CD4-positive, alpha-beta T cell treated with Interferon alpha-2 for 1 hour (primary cell): Measurements from ENCODE around the gene NINJ1.

Experiments
- DNase-seq, 2 donors: peaks; one replicate each; pipeline ENCODE4 v3.0.0-alpha.2; 2020 to 2022

NINJ1 gene, protein sequence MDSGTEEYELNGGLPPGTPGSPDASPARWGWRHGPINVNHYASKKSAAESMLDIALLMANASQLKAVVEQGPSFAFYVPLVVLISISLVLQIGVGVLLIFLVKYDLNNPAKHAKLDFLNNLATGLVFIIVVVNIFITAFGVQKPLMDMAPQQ

DNA sequence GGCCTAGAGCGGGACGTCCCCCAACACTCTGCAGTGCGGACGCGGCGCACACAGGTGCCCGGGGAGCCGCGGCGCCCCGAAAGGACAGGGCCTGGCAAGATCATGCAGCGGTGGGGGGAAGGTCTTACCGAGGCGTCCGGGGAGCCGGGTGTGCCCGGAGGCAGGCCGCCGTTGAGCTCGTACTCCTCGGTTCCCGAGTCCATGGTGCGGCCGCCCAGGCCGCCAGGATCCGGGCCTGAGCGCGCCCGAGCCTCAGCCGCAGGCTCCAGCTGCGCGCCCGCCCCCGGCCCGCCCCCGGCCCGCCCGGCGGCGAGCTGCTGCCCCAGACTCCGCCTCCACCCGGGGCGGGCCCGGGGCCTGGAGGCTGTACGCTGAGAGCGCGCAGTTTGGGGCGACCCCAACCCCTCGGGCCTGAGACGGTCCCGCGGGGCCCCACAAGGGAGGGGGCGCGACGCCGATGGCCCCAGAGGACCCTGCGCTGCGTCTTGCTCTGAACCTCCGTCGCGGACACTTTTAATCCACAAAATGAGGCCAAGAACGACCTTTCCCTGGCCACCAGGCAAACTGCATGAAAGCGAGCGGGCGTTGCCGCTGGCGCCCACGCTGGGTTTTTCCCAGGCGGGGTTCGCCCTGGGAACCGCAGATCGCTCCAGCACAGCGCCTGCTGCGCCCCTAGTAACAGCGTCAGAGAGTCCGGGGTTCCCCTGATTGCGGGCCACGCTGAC lies at the start of gene NINJ1:
Gene NINJ1 (minus strand): TSS at position 237 of the 725 bp plus-strand sequence. CDS start 34 bp downstream, at position 203.
- DNase-seq, result peak; percentile 89 to 91

DNA sequence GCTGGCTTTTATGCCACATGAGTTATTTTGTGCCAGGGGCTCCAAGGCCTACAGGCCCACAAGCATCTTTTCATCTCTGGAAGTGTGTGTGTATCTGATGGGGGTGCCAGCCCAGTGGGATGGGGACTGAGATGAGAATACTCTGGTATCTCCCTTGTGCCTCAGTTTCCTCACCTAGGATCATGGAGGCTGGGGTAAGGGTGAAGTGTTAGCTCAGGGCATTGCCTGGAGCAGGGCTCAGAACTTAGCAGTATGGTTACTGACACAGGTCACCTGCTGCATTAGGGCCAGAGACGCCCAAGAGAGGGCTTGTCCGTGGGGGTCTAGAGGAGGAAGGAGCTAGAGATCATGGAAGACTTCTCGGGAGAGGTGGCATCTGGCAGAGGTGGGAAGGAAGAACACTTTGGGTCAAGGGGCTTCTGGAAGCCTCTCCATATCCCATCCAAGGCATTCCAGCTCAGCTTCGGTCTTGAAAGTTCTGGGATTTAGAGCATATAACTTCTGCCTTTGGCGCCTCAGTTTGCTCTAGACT lies 49.1 kb upstream of the NINJ1 start:
- no peak for DNase-seq

DNA sequence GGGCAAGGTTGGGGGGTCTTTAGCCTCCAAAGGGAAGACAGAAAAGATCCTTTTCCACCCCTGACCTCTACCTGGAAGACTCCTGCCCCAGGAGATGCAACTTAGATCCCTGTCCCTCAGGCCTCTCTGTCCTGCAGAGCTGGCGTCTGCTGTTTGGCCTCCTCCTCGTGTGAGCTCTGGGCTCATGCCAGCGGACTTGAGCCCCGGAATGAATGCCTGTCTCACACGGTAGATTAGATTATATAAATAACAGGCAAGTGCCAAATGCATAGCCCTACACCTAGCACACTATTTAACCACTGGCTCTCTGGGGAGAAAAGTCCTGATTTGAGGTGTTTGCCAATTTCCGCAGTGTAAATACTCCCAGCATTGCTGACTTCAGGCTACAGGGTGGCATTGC lies 48.5 kb upstream of the NINJ1 start:
- no peak for DNase-seq

DNA sequence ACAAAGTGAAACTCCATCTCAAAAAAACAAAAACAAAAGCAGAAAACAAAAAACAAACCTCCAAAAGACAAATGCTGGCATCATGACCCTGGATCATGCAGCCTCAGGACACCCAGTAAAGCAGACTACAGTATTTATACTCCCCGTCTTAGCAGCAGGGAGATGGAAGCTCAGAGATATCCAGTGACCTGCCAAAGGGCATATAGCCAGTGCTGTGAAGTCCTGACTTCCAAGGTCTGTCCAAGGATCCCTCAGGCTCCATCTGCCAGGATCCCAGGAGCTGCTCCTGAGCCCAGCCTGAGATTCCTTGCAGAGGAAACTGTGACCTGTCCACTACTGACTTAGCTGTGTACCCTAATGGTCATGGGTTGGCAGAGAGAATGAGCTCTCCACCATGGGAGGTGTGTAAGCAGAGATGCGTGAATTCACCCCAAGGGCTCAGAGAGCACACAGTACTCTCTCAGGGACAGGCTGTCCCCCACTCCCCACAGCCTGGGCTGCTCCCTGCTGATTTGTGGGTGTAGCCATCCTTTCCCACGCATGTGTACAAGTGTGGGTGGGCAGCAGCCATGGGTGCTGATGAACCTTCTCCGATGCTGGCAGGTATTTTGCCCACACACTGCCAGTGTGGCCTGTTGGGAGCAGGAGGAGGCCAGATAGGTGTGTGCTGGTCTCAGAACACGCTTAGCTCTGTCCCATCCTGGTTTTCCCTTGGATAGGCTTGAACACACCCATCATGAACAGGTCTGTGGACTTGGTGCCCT lies 47.8 kb upstream of the NINJ1 start:
- DNase-seq, result no peak

DNA sequence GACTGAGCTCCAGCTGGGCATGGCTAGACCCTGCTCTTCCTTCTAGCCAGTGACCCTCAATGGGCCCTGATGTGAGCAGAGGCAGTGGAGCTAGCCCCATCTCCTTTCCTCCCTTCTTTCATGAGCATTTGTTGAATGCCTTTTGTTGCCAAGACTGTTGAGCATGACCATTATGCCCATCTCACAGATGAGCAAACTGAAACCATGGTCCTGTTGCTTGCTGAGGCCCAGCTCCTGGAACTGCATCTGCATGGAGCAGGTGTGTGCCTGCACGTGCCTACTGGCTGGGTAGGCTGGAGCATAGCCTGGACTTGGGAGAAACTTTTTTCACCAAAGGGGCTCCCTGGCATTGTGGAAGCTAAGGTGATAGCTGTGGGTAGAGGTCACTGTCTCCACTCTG lies 46.9 kb upstream of the NINJ1 start:
- no peak for DNase-seq

DNA sequence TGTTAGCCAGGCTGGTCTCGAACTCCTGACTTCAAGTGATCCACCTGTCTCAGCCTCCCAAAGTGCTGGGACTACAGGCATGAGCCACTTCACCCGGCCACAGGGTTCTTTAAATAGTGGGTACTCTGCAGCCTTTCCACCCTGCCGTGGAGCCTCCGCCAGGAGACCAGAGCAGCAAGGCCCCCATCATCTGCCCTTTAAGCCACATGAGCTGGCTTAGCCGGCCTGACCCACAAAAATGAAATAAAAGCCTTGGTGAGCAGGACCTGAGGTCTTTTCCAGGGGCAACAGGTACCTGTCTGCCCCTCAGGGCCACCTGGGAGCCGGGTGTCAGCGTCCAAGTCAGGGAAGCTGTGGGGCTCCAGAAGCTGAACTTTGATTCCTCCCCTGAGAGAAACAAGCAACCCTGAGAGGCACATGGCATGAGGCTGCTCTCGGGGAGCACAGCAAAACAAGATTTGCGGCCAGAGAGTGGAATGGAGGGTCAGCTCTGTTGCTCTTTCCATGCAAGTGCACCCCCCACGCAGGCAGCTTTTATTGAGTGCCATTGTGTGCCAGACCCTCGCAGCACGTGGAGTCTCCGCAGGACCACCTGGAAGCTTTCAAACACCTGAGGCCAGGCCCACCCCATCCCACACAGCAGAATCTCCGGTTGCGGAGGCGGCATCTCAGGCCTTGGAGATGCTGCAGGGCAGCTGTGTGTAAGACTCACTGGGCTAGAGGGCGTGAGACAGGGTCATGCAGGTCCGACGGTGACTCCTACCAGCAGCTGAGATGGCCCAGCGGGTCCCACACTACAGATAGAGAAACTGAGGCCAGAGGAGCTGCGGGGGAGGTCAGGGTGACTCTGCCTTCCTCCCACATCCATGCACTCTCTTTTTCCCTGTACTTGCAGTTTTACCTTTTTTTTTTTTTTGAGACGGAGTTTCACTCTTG lies 45.1 kb upstream of the NINJ1 start:
- DNase-seq, result no peak

DNA sequence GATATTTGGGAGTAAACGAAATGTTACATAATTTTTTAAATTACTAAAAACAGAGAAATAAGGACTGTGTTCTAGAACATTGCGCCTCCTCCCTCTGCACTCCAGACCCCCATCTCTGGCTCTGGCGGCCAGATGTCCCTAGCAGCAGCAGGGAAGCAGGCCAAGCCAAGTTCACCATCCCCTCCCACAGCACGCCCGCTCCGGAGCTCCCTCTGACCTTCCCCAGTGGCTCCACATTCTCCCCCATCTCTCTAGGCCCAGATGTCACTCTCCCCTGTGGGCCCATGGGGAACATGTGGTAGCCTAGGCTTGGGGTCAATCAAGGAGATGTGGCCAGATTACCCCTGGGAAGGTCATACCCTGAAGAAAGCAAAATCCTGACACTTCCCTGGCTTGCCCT lies 43.6 kb upstream of the NINJ1 start:
- DNase-seq, result no peak

DNA sequence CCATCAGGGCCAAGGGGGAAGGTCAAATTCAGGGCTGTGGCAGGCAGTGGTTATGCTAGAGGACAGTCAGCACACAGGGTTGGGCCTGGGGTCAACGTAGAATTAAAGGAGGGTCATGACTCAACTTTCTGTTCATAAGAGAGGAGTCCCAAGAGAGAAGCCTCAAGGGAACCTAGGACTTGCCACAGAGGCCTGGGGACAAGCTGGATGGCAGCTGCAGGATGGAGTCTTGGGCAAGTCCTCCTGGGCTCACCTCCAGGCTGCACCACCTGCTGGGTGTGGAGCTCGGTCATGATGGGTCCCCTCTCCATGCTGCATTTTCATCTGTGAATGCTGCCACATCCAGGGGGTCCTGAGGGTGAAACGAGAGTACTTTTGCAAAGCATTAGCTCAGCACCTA lies 40.9 kb upstream of the NINJ1 start:
- DNase-seq, result no peak

DNA sequence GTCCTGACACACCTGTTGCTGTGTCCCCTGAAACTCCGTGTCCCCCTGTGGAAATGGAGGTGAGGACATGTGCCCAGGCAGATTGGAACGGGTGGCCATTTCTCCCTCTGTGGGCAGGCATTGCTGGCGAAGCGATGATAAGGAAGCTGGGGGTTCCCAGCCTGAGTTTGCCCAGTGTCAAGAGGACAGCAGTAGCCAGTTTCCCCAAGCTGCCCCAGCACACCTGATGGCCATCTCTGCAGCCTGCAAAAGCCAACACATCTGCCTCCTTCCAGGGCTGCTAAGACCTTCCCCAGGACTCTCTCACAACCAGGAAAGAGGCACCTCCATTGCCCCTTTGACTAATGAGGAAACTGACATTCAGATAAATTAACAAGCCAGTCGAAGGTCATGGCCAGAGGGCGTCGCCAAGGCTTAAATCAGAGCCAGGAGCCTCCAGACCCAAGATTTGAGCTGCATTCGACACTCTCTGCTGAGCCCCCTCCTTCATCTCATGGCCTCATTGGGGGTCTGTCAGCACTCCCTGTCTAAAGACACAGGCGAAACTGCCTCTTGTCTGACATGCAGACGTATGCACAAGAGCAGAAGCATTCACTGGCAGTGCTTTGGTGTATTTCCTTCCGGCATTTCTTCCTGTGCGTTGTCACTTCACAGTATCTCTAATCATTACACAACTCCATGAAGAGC lies 39.5 kb upstream of the NINJ1 start:
- DNase-seq, result no peak

DNA sequence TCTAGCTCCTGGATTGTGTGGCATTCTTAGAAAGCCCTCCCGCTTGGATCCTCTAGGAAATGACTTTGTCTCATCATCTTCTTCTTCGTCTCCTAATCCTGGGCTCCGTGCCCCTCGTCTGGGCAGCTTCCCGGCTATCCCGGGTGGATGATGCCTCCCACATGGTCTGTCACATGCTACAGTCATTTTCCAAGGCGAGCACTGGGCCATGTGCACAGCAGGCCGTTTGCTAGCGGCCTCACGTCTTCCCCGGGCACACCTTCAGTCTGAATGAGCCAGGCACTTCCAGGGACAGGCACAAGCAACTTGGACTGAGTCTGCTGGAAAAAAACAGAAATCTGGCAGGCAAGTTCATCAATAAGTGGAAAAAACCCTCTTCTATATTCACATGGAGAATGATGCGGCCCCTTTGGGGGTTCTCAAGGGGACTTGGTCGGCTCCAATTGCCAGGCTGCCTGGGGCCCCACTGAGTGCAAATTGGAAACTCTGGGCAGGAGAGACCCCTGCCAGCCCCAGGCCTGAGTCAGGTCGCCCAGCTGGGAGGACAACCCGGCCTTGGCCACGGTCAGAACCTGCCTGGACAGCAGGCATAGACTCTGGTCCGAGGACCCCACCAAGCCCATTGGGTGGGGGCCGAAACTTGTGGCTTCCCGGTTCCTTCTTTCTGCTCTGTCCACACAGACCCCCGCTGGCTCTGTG lies 38.8 kb upstream of the NINJ1 start:
- DNase-seq, result no peak

DNA sequence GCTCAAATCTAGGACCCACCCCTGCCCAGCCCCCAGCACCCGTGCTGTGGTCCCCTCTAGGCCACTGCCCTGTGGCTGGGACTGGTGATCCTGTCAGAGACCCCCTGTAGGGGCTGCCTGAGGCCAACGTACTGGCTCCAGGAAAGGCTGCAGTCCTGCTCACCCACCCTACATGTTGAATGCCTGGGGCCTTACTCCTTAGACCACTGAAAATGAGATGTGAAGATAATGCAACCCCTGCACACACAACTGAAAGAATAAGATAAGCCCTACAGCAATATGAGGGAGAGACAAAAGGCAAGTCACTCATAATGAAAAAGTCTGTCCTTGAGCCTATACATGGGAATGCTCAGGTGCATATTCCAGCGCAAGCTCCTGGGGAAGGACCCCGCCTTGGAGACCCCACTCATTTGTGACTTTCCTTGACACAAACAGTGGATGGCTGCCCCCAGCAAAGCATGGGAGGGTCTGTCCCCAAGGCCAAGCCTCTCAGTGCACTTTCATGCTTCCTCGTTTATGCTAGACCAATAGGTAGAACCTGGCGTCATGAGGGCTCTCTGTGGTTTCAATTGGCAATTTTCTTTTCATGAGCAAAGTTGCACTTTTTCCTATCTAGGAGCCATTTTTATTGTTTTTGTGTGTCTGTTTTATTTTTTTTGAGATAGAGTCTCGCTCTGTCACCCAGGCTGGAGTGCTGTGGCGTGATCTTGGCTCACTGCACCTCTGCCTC lies 37.4 kb upstream of the NINJ1 start:
- DNase-seq, result no peak

DNA sequence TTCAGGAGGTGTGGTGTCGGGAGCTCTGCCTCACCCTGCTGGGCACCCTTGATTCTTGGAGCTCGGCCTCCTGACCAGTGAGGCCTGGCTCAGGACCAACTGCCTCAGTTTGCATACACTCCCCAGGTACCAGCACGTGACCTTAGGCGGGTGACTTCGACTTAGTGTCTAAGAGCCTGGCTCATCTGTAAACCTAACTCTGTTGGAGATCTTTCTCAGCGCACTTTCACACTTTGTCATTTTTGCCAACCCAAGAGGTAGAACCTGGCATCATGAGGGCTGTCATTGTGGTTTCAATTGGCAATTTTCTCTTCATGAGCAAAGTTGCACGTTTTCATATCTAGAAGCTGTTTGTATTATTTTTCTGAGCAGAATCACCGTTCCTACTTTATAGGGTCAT lies 36.5 kb upstream of the NINJ1 start:
- no peak for DNase-seq

DNA sequence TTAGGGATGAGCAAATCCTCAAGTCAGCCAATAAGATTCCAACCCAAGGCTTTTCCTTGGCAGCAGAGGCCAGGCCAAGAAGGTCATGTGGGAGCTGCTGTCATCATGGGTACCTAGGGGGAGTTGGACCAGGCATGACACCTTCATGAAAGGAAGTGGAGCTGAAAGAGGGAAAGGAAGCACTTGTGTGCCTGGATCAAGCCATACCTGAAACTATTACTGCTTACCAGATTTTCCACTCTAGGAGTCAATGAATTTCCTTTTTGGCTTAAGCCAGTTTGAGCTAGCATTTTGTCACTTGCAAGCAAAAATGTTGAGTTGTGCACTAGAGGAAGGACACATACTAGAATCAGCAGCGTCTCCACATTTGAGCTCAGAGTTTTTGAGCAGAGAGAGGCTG lies 35.4 kb upstream of the NINJ1 start:
- no peak for DNase-seq

DNA sequence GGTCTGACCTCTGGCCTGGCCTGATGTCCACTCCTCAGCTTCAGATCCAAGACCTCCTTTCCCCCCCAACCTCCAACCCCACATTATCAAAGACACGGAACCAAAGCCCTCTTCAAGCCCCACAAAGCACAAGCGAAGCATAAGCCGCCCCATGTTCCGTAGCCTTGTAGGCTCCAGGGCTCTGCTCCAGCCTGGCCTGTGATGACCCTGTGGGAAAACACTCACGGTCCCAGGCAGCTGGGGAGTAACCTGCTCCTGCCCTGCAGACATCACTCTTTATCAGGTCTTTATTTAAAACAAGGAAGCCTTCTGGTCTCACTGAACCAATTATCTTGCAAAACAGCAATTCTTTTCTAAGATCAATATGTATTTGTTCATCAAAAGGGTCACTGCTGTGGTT lies 34.5 kb upstream of the NINJ1 start:
- DNase-seq, result no peak

DNA sequence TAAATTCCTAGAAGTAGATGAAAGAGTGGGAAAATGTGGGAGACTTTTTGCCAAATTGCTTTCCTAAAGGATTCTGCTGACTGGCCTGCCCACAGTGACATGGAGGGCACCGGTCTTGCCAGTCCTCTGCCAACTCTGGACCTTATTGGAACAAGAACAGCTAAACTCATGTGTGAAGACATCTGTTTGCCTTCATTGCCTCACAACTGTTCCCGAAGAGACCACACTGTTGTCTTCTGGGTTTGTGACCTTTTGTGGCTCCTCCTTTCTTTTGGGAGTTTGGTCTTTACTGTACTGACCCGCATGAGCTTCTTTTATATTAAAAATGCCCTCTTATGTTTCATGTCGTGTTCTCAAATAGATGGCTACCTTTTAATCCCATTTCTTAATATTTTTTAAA lies 33.8 kb upstream of the NINJ1 start:
- DNase-seq, result no peak

DNA sequence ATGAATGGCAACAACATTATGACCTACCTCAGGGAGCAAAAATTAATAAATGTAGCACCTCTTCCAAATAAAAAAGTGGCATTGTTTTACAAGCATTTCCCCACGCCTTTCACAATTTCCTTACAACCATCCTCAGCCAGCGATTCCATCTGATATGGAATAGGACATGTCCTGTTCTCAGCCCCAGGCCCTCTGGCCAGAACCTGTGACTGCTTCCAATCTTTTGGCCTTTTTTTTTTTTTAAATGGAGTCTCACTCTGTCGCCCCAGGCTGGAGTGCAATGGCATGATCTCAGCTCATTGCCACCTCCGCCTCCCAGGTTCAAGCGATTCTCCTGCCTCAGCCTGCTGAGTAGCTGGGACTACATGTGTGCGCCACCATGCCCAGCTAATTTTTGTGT lies 33.1 kb upstream of the NINJ1 start:
- no peak for DNase-seq

DNA sequence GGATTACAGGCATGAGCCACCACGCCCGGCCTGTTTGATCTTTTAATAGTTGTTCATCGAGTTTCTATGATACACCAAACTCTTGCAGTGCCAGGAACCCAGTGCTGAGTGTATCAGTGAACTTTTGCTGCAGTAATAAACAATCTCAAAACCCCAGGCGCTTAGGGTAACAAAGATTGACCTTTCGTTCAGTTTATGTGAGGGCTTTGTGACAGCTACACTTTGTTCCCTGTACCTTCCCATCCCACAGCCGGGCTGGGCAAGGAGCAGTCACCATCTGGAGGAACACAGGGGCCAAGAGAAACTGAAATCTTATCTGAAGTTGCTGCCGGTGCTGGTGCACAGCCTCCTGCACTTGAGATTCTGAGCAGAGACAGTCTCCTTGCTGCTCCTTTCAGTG lies 32.6 kb upstream of the NINJ1 start:
- no peak for DNase-seq

DNA sequence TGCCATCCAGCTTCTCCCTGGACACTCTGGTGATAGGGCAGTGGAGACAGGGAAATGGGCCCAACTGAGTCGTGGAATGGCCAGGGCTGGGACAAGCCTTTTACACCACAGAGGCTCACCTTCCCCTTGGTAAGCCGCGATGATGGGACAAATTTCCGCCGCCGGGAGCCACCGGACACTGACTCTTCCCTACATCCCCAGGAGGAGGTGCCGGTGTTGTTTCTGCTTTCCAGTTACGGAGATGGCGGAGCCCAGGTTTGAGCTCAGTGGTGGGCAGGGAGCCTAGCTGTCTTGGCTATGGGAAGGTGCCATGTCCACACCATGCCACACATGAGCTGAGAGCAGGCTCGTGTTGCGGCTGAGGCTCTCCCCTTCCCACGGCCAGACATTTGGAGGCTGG lies 30.0 kb upstream of the NINJ1 start:
- no peak for DNase-seq

DNA sequence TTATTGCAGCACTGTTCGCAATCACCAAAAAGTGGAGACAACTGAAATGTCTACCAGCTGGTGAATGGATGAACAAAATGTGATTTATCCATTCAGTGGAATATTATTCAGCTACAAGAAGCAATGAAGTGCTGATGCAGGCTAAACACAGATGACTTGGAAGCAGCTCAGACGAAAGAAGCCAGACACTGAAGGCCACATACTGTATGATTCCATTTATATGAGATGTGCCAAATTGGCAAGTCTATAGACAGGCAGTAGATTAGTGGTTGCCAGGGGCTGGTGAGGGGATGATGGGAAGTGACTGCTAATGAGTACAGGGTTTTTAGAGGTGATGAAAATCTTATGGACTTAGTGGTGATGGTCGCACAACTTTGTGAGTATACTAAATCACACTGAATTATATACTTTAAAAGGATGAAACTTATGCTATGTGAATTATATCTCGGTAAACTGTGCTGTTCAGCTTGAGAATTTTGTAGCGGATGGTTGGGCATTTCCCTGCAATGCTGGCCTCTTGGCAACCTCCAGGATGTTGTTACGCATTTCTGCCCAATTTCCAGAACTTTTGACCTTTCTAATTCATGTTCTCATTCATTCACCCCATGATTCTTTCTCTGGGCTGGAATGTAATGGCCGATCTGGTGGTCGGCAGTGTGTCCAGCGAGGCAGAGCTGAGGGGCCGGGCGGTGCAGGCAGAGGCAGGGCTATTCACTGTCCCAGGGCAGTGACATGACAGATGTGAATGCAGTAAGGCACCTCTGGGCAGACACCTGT lies 27.9 kb upstream of the NINJ1 start:
- DNase-seq, result no peak
